Testis (tissue), 2 donors: ENCODE results near the gene PAX8.

Experiments
- CTCF ChIP-seq, 3 experiments: fragments of 450-650 bp in 2 of 3; fragments of 200-600 bp in 1 of 3; sonication (generic) in 1 of 3; IDR thresholded peaks; one replicate each; pipeline ENCODE4 v1.5.1; 2016 to 2019; ENCODE audit warnings: antibody characterized with exemption in 3 of 3, mild to moderate bottlenecking in 2 of 3, moderate library complexity in 1 of 3
- POLR2A ChIP-seq: fragments of 450-650 bp; IDR thresholded peaks from one replicate; pipeline ENCODE4 v1.6.1; 2017; ENCODE audit warnings: antibody characterized with exemption, mild to moderate bottlenecking, moderate library complexity

GRCh38 chr2:113246606-113247005 lies 32.1 kb downstream of the PAX8 start:
- no peak for TF ChIP-seq CTCF (IDR thresholded peaks at IDR 0.05)
- TF ChIP-seq POLR2A, result no peak
